Stimulated activated CD8-positive, alpha-beta memory T cell treated with anti-CD3 and anti-CD28 coated beads, Interleukin-15, amount 100 ng/mL, for 24 hours (primary cell): Measurements from ENCODE around the gene PTPN9.
"Not testable (repeated sequence)": the region's sequence is repeated elsewhere in the genome, so short reads cannot be mapped to it uniquely, and the experiment has no call there.

Experiments used
- DNase-seq: peaks from one replicate; pipeline ENCODE4 v3.0.0-alpha.2; 2020; ENCODE audit warnings: low read depth

Gene PTPN9

GRCh38 chr15:75452865-75453702 lies 126.0 kb downstream of the PTPN9 start:
- peak; percentile 47 for DNase-seq

GRCh38 chr15:75452364-75452864 lies 126.7 kb downstream of the PTPN9 start:
- peak; percentile 39 for DNase-seq

DNA sequence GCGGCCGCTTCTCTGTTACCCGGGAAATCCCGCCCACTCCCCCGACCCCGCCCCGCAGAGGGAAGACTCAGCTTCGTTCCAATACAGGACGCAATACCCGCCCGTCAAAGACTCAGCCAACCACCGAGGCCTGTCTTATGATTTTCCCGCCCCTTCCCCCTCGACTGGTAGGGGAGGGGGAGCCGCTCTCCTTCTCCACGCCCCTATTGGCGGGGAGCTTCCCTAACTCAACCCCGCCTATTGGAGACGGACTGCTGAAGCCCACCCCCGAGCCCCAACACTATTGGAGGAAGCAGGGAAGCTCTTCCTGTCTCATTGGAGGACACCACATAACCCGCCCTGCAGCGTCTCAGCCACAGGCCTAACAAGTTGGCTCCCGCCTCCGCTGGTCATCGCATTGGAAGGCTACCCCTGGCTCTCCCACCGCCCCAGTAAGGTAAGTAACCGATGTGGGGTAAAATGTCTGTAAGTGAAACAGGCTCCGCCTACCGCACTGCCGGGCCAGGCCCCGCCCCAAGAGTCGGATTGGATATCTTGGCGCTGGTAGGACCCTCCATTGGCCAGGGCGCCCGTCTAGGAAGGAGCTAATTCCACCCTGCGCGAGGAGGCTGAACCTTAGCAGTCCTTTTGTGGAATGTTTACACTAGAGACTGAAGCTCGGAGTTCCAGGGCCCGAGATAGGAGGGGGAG lies 127.3 kb downstream of the PTPN9 start, which contains the start of gene SIN3A:
TSS of gene SIN3A (minus strand) at position 17 of the 690 bp plus-strand sequence. CDS start 21,315 bp downstream, outside the sequence.
- DNase-seq, result peak; percentile 93

GRCh38 chr15:75451202-75451673 lies 127.9 kb downstream of the PTPN9 start:
- DNase-seq, result no peak

GRCh38 chr15:75450307-75451201 lies 128.6 kb downstream of the PTPN9 start:
- DNase-seq, result peak; percentile 86

GRCh38 chr15:75449585-75450306 lies 129.4 kb downstream of the PTPN9 start:
- no peak for DNase-seq

DNA sequence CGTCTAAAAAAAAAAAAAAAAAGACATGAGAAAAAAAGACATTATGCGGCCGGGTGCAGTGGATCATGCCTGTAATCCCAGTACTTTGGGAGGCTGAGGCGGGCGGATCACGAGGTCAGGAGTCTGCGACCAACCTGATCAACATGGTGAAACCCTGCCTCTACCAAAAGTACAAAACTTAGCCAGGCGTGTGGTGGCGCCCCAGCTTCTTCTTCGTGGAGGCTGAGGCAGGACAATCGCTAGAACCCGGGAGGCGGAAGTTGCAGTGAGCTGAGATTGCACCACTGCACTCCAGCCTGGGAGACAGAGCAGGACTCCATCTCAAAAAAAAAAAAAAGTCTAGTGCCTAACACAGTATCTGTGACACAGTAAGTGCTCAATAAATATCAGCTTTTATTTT lies 130.9 kb downstream of the PTPN9 start:
- DNase-seq, result not testable (repeated sequence)

- DNase-seq, result no peak
Observed at GRCh38 chr15:75446151-75446550, 133.0 kb downstream of the PTPN9 start.

- DNase-seq, result not testable (repeated sequence)
Observed at GRCh38 chr15:75445324-75445723, 133.8 kb downstream of the PTPN9 start.

- not testable (repeated sequence) for DNase-seq
Observed at GRCh38 chr15:75443972-75444453, 135.1 kb downstream of the PTPN9 start.

DNA sequence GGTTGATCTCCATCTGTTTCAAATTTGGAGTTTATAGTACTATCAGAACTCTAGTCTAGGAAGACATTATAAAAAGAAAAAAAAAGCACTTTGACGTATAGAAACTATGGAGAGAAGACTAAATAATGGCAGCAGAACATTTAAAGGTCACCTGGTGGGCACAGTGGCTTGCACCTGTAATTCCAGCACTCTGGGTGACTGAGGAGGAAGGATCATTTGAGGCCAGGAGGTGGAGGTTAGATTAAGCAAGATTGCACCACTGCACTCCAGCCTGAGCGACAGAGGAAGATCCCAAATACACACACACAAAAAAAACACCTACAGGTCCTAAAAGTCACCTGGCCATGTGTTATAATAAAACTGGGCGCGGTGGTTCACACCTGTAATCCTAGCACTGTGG lies 141.4 kb downstream of the PTPN9 start:
- DNase-seq, result no peak

DNA sequence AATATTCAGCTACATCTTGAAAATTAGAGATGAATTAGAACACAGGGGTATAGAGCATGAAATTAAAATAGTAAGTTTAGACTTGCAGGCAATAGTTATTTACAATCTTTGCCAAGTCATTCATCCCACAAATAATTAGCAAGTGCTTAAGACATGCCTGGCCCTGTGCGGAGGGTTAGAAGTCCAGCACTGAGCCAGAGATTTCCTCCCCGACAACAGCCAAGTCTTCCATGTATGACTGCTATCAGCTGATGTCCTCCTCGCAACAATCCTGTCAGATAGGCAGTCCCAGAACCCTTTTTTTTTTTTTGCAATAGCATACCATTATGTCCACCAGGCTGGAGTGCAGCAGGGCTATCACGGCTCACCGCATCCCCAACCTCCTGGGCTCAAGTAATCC lies 142.2 kb downstream of the PTPN9 start:
- no peak for DNase-seq

GRCh38 chr15:75431682-75432081 lies 147.4 kb downstream of the PTPN9 start:
- DNase-seq, result no peak

- DNase-seq, result no peak
Observed at GRCh38 chr15:75431270-75431669, 147.8 kb downstream of the PTPN9 start.

DNA sequence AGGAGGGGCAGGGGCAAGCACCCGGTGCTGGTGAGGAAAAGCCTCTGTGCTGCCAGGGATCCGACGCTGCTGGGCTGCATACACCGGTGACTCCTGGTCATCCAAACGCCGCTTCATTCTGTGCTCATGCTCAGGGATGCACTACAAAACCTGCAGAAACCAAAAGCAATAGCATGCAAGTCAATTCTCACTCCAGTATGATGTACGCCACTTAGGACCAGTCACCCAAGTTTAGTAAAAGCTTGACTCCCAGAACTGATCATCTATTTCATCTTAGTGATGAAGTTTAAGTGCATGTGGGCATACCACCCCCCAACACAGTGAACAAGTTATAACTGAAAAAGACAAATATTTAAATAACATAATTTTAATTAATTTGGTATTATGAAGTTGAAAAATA lies 148.9 kb downstream of the PTPN9 start:
- DNase-seq, result no peak

DNA sequence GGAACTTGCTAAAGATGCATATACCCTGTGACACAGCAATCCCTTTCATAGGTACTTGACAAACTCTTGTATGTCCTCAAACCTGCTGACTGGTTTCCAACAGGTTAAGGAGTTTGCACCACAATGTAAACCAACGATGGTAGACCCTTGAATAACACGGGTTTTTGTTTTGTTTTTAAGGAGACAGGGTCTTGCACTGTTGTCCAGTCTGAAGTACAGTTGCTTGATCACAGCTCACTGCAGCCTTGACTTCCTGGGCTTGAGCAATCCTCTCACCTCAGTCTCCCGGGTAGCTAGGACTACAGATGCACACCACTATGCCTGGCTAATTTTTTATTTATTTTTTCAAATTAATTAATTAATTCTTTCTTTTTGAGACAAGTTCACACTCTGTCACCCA lies 151.0 kb downstream of the PTPN9 start:
- DNase-seq, result no peak

DNA sequence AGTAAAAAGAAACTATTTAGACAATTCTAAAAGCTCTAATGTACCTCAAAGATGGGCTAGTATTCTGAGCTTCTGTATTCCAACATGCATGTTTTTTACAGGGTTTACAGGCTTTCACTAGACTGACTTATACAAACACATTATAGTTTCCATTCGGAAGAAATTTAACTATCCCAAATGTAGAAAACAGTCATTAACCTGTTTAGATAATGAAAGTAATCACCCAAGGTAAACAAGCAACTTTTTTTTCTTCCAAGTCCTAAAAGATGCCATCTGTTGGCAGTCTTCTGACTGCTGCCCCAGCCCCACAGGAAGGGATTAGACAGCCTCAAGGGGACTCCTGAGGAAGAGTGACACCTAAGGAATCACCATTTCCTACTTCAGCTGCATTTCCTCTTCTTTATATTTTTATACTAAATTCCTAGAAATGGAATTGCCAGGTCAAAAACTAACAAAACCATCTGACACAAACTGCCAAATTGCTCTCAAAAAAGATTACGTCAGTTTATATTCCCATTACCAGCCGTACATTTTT lies 153.1 kb downstream of the PTPN9 start:
- DNase-seq, result no peak

GRCh38 chr15:75422554-75422953 lies 156.6 kb downstream of the PTPN9 start:
- DNase-seq, result no peak

DNA sequence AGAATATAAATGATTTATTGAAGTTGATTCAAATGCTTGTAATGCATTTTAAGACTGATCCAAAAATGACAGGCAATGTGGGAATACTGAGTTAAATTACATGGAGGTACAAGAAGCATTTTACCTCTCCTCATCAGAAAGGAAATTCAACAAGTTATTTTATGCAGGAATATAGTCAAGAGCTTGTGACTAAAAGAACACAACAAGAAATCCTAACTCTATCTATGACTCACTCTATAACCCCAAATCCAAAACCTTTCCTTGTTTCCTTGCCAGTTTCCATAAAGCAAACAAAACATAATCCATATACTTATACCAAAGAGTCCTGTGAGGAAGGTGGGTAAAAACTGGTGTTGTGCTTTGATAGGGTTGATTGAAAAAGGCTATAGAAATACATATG lies 158.4 kb downstream of the PTPN9 start:
- no peak for DNase-seq

- DNase-seq, result no peak
Observed at GRCh38 chr15:75416584-75416983, 162.5 kb downstream of the PTPN9 start.
